ENCODE data around the gene USP31.

Gene USP31

GRCh38 chr16:23092072-23092800 lies 57.0 kb downstream of the USP31 start:
- DNase-seq: no peak

GRCh38 chr16:23089111-23089510 lies 60.1 kb downstream of the USP31 start:
- DNase-seq: no peak

- no peak for DNase-seq
These were observed 61.2 kb downstream of the USP31 start for GRCh38 chr16:23088018-23088417.

- no peak for DNase-seq
These were observed 63.3 kb downstream of the USP31 start for GRCh38 chr16:23085949-23086348.

- no peak for DNase-seq
These were observed 67.0 kb downstream of the USP31 start for GRCh38 chr16:23082161-23082788.

GRCh38 chr16:23081675-23082119 lies 67.6 kb downstream of the USP31 start:
- no peak for DNase-seq

- no peak for DNase-seq
These were observed 68.5 kb downstream of the USP31 start for GRCh38 chr16:23080747-23081146.

- DNase-seq: no peak
These were observed 68.9 kb downstream of the USP31 start for GRCh38 chr16:23080329-23080728.

- DNase-seq: no peak
These were observed 69.5 kb downstream of the USP31 start for GRCh38 chr16:23079675-23080301.

GRCh38 chr16:23074423-23074822 lies 74.8 kb downstream of the USP31 start:
- no peak for DNase-seq

- DNase-seq: no peak
These were observed 76.3 kb downstream of the USP31 start for GRCh38 chr16:23072769-23073549.

- no peak for DNase-seq
These were observed 77.1 kb downstream of the USP31 start for GRCh38 chr16:23072084-23072599.

GRCh38 chr16:23071196-23072083 lies 77.8 kb downstream of the USP31 start:
- DNase-seq: no peak

GRCh38 chr16:23069844-23070243 lies 79.4 kb downstream of the USP31 start:
- DNase-seq: no peak

- no peak for DNase-seq
These were observed 81.0 kb downstream of the USP31 start for GRCh38 chr16:23068079-23068736.

GRCh38 chr16:23066676-23067075 lies 82.6 kb downstream of the USP31 start:
- no peak for DNase-seq

- DNase-seq: no peak
These were observed 84.6 kb downstream of the USP31 start for GRCh38 chr16:23064639-23065038.

- no peak for DNase-seq
These were observed 86.7 kb downstream of the USP31 start for GRCh38 chr16:23062524-23062923.

- no peak for DNase-seq
These were observed 87.6 kb downstream of the USP31 start for GRCh38 chr16:23061669-23062068.

GRCh38 chr16:23060458-23061320 lies 88.6 kb downstream of the USP31 start:
- DNase-seq: peak; percentile 35

Measured in CD4-positive, alpha-beta T cell treated with Interleukin-4 for 4 hours (primary cell).